Measurements from ENCODE around the gene CABCOCO1. TPM values are rescaled to one million over a fixed set of nuclear protein-coding genes. Genes with fewer than 3 reads are reported as not detected.
A peak's percentile ranks its signal among the peaks of the same experiment; 100 is the strongest.

Gene CABCOCO1
- 2.4 and 3.0 TPM in 2 replicates for polyA plus RNA-seq (2011; rRNA removed)
- 0.38 and 0.57 TPM in 2 replicates for polyA minus RNA-seq (2011; rRNA and poly(A)+ RNA removed)

- CTCF ChIA-PET: no interaction called here
- peak; percentile 50 for TF ChIP-seq CTCF (IDR thresholded peaks at IDR 0.05; ENCODE audit: insufficient read depth, low read depth, low read length)
- POLR2A ChIA-PET: no interaction called here
- peak within 1 kb of the TSS; percentile 81 for H3K4me3 ChIP-seq (ENCODE audit: low read depth, low read length)
- no peak for DNase-seq (ENCODE audit: low read depth)
- H3K27me3 ChIP-seq (ENCODE audit: control insufficient read depth, insufficient read depth, low read length): no peaks in the 10 kb centered on the region
- H3K36me3 ChIP-seq (ENCODE audit: control insufficient read depth, insufficient read depth, low read length): no peaks in the 10 kb centered on the region
Measured at GRCh38 chr10:61662794-61663259, at the start of gene CABCOCO1. Gene CABCOCO1 (plus strand): TSS chr10:61662929. CDS start chr10:61662973, 44 bp downstream.

- POLR2A ChIA-PET: no interaction called here
Measured at GRCh38 chr10:61613665-61614064, 49.1 kb upstream of the CABCOCO1 start.

GRCh38 chr10:61616611-61617010 lies 46.1 kb upstream of the CABCOCO1 start:
- CTCF ChIA-PET: interaction anchor here (0.6 kb wide), 1 partner anchor 302 kb away, joined by 4 read pairs; no protein-coding TSS in a partner anchor
- POLR2A ChIA-PET: no interaction called here

More at GRCh38 chr10:61613665-61614064, 49.1 kb upstream of the CABCOCO1 start:
- H3K27me3 ChIP-seq (ENCODE audit: control insufficient read depth, insufficient read depth, low read length): no peaks in the 10 kb centered on the region
- TF ChIP-seq CTCF (IDR thresholded peaks at IDR 0.05; ENCODE audit: insufficient read depth, low read depth, low read length): no peak
- no peak for DNase-seq (ENCODE audit: low read depth)
- no peaks in the 10 kb centered on the region for H3K36me3 ChIP-seq (ENCODE audit: control insufficient read depth, insufficient read depth, low read length)
- H3K4me3 ChIP-seq (ENCODE audit: low read depth, low read length): no peak overlapping the region
- CTCF ChIA-PET: interaction anchor here (1.0 to 1.1 kb wide), 2 partner anchors 9 to 17 kb away, joined by 3 read pairs; no protein-coding TSS in a partner anchor

GRCh38 chr10:61617180-61617579 lies 45.5 kb upstream of the CABCOCO1 start:
- ChIA-PET CTCF (interaction anchor here (0.6 kb wide), 1 partner anchor 10 kb away, joined by 3 read pairs; no protein-coding TSS in a partner anchor), POLR2A (no interaction called here)
- DNase-seq (ENCODE audit: low read depth): no peak
- H3K27me3 ChIP-seq (ENCODE audit: control insufficient read depth, insufficient read depth, low read length): no peaks in the 10 kb centered on the region
- no peak overlapping the region for H3K4me3 ChIP-seq (ENCODE audit: low read depth, low read length)
- no peak for TF ChIP-seq CTCF (IDR thresholded peaks at IDR 0.05; ENCODE audit: insufficient read depth, low read depth, low read length)
- H3K36me3 ChIP-seq (ENCODE audit: control insufficient read depth, insufficient read depth, low read length): no peaks in the 10 kb centered on the region

More at GRCh38 chr10:61616611-61617010, 46.1 kb upstream of the CABCOCO1 start:
- no peaks in the 10 kb centered on the region for H3K36me3 ChIP-seq (ENCODE audit: control insufficient read depth, insufficient read depth, low read length)
- no peaks in the 10 kb centered on the region for H3K27me3 ChIP-seq (ENCODE audit: control insufficient read depth, insufficient read depth, low read length)
- H3K4me3 ChIP-seq (ENCODE audit: low read depth, low read length): no peak overlapping the region
- no peak for TF ChIP-seq CTCF (IDR thresholded peaks at IDR 0.05; ENCODE audit: insufficient read depth, low read depth, low read length)
- no peak for DNase-seq (ENCODE audit: low read depth)

GRCh38 chr10:61617586-61617985 lies 45.1 kb upstream of the CABCOCO1 start:
- ChIA-PET CTCF (interaction anchor here (0.6 kb wide), 1 partner anchor 11 kb away, joined by 3 read pairs; no protein-coding TSS in a partner anchor), POLR2A (no interaction called here)
- Histone ChIP-seq H3K36me3 (ENCODE audit: control insufficient read depth, insufficient read depth, low read length) (no peaks in the 10 kb centered on the region), H3K27me3 (ENCODE audit: control insufficient read depth, insufficient read depth, low read length) (no peaks in the 10 kb centered on the region), H3K4me3 (ENCODE audit: low read depth, low read length) (no peak overlapping the region)
- no peak for TF ChIP-seq CTCF (IDR thresholded peaks at IDR 0.05; ENCODE audit: insufficient read depth, low read depth, low read length)
- DNase-seq (ENCODE audit: low read depth): no peak
